Muscle layer of duodenum (tissue), 2 donors: ENCODE results near the gene LGR6.
"Not testable (repeated sequence)": the region's sequence is repeated elsewhere in the genome, so short reads cannot be mapped to it uniquely, and the experiment has no call there.

Experiments
- H3K27ac ChIP-seq: one replicate; pipeline ENCODE4 v1.7.0; 2013; ENCODE audit warnings: mild to moderate bottlenecking, low read length
- H3K27me3 ChIP-seq: one replicate; pipeline ENCODE4 v1.7.0; 2013; ENCODE audit warnings: low read depth, mild to moderate bottlenecking, control low read depth, low read length
- H3K36me3 ChIP-seq, 2 donors: one replicate each; pipeline ENCODE4 v1.7.0; 2013; ENCODE audit warnings: low read length in 2 of 2, control low read depth in 1 of 2, mild to moderate bottlenecking in 1 of 2; ENCODE audit not compliant: insufficient read depth in 2 of 2, control insufficient read depth in 1 of 2
- H3K4me1 ChIP-seq, 2 donors: one replicate each; pipeline ENCODE4 v1.7.0; 2013; ENCODE audit warnings: low read length in 2 of 2, mild to moderate bottlenecking in 2 of 2, control low read depth in 1 of 2, moderate library complexity in 1 of 2; ENCODE audit not compliant: insufficient read depth in 2 of 2, control insufficient read depth in 1 of 2
- H3K4me3 ChIP-seq, 2 donors: one replicate each; pipeline ENCODE4 v1.7.0; 2013; ENCODE audit warnings: low read length in 2 of 2, low read depth in 1 of 2, mild to moderate bottlenecking in 1 of 2
- H3K9me3 ChIP-seq, 2 donors: one replicate each; pipeline ENCODE4 v1.7.0; 2013; ENCODE audit warnings: low read length in 2 of 2, control low read depth in 1 of 2, mild to moderate bottlenecking in 1 of 2; ENCODE audit not compliant: control insufficient read depth in 1 of 2
- donor health status: healthy.

LGR6 gene

DNA sequence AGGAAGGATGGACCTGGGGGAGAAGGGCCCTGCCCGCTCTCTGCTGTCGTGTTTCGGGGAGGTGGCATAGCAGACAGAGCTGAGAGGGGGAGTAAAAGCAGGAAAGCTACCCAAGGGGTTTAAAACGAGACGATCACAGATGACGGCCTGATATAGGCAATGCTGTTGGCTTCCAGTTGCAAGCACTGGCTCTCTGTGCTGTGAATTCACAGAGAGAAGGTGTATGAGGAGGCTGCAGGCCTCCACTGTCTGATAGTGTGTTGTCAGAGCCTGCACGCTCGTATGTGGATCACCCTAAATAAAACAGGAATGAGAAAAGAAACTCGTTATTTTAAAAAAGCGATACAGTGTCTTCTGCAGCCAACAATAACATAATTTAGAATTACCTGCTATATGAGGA is 57.4 kb downstream of the LGR6 start:
- H3K36me3 ChIP-seq, result no peaks in the 10 kb centered on the region
- no peak overlapping the region for H3K27ac ChIP-seq
- no peaks in the 10 kb centered on the region for H3K4me1 ChIP-seq
- no peak overlapping the region for H3K4me3 ChIP-seq
- H3K27me3 ChIP-seq, result no peaks in the 10 kb centered on the region
- no peaks in the 10 kb centered on the region for H3K9me3 ChIP-seq

DNA sequence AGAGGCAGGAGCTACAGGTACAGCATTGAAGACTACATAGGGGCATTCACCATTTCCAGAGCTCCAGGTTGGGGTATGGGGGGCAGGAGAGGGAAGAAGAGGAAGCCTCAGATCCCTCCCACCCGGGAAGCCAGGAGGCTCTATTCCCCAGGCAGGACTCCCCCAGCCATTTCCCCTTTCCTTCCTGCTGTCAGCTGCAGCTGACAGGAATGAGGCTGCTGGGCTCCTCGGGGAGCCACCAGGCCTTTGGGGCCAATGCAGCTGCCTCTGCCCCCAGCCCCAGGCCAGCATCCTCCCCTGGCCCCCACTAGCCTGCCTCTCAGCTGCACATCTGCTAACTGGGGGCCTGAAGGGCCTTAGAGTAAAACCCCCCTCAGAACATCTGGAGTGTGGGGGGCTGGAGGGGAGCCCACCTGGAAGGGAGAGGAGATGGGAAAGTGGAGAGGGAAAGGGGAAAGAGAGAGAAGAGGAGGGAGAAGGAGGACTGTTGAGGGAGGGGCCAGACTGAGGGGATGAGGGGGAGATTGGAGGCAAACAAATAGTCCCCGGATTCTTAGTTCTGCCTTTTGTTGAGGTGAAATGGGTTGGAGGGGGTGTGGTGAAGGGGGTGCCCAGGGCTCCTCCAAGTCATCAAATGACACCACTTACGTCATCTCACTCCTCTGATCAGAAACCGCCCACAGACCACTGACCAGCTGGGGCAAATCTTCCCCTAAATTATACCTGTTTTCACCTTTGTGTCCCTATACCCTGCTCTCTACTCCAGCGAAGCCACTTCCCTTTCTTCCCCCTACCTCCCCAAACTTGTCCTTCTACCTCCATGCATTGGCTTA is 58.0 kb downstream of the LGR6 start:
- Histone ChIP-seq H3K9me3 (no peaks in the 10 kb centered on the region), H3K27me3 (no peaks in the 10 kb centered on the region), H3K36me3 (no peaks in the 10 kb centered on the region), H3K4me3 (no peak overlapping the region), H3K4me1 (no peaks in the 10 kb centered on the region), H3K27ac (no peak overlapping the region)

DNA sequence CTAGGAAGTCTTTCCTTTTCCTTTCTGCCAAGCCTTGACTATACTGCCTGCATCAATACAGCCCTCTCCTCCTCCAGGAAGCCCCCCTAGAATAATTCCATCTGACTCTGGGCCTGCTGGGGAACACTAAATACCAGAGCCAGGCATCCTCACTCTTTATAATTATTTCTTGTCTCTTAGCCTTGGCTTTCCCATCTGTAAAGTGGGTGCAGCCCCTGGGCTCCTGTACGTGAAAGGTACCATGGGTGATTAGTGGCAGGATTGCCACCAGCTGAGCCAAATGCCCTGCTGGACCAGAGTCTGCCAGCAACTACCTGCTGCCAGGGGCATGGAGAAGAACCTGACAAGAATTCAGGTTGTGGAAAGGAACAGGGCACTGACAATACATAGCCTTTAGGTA is 58.7 kb downstream of the LGR6 start:
- no peaks in the 10 kb centered on the region for H3K36me3 ChIP-seq
- H3K9me3 ChIP-seq, result no peaks in the 10 kb centered on the region
- no peak overlapping the region for H3K4me3 ChIP-seq
- H3K27me3 ChIP-seq, result no peaks in the 10 kb centered on the region
- H3K27ac ChIP-seq, result no peak overlapping the region
- H3K4me1 ChIP-seq, result no peaks in the 10 kb centered on the region

DNA sequence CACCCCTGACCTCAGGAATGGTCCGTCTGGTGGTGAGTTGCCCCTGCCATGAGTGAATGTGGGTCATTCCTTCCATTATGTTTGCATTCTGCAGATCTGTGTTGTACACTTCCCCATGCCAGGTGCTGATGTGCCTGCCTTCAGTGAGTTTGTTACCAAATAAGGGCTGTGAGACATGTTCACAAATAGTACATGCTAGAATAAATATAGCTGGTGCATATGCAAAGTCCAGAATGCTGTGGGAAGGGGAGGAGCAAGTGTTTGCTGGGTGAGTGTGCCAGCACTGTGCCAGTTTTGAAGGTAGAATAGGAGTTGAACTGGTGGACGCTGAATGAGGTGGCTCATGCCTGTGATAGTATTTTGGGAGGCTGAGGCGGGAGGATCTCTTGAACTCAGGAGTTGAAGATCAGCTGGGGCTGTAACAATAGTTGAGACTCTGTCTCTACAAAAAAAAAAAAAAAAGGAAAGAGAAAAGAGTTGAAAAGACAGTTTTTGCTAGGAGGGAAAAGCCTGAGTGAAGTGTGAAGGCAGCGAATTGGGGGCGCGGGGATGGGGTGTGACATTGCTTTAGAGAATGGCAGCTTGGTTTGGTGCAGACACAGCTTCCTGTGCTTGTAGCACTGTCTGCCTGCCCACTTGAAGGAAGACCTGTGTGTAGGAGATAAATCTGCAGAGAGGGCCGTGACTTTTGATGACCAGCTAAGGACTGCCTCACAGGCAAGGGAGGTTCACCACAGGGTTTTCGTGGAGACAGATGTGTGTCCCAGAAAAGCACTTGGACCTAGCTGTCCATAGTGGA is 61.1 kb downstream of the LGR6 start:
- no peak overlapping the region for H3K27ac ChIP-seq
- H3K4me3 ChIP-seq, result no peak overlapping the region
- no peaks in the 10 kb centered on the region for H3K36me3 ChIP-seq
- H3K27me3 ChIP-seq, result no peaks in the 10 kb centered on the region
- H3K9me3 ChIP-seq, result no peaks in the 10 kb centered on the region
- no peaks in the 10 kb centered on the region for H3K4me1 ChIP-seq

DNA sequence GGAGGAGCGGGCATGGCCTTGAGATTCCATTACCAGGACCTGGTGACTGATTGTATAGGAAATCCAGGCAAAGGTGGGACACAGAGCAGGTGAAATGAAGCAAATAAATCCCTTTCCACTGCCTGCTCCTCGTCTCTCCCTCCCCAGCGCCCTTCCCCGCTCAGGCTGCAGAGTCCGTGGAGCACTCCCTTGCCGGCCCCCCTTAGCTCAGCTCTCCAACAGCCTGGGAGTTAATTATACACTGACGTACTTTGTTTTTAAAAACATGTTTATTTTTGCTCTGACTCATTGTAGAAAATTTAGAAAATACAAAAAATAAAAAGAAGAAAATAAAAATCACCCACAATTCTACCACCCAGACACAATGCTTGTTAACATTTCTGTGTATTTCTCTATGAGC is 61.7 kb downstream of the LGR6 start:
- Histone ChIP-seq H3K4me3 (no peak overlapping the region), H3K9me3 (no peaks in the 10 kb centered on the region), H3K27ac (no peak overlapping the region), H3K27me3 (no peaks in the 10 kb centered on the region), H3K4me1 (no peaks in the 10 kb centered on the region), H3K36me3 (no peaks in the 10 kb centered on the region)

DNA sequence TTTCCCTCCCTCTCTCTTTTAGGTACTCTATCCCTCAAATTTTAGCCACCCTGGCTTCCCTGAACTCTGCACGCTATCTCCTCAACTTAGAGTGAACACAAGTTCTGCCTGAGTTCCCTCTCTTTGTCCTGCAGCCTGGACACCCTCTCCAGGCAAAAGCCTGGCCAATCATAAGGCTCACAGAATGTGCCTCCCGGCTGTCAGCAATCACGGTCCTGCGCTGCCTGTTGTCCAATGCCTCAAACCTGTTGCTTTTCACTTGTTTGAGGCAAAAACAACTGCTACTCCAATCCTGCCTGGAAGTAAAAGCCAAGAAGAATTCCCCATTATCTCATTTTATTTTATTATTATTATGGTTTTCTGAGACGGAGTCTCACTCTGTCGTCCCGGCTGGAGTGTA is 66.1 kb downstream of the LGR6 start:
- H3K27me3 ChIP-seq, result no peaks in the 10 kb centered on the region
- H3K27ac ChIP-seq, result no peak overlapping the region
- H3K4me1 ChIP-seq, result no peaks in the 10 kb centered on the region
- H3K36me3 ChIP-seq, result no peaks in the 10 kb centered on the region
- H3K4me3 ChIP-seq, result no peak overlapping the region
- H3K9me3 ChIP-seq, result no peaks in the 10 kb centered on the region

DNA sequence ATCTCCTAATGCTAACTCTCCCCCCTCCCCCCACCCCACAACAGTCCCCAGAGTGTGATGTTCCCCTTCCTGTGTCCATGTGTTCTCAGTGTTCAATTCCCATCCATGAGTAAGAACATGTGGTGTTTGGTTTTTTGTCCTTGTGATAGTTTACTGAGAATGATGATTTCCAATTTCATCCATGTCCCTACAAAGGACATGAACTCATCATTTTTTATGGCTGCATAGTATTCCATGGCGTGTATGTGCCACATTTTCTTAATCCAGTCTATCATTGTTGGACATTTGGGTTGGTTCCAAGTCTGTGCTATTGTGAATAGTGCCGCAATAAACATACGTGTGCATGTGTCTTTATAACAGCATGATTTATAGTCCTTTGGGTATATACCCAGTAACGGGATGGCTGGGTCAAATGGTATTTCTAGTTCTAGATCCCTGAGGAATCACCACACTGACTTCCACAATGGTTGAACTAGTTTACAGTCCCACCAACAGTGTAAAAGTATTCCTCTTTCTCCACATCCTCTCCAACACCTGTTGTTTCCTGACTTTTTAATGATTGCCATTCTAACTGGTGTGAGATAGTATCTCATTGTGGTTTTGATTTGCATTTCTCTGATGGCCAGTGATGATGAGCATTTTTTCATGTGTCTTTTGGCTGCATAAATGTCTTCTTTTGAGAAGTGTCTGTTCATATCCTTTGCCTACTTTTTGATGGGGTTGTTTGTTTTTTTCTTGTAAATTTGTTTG is 67.8 kb downstream of the LGR6 start:
- not testable (repeated sequence) for H3K27me3 ChIP-seq, H3K27ac ChIP-seq, H3K36me3 ChIP-seq, H3K4me1 ChIP-seq, H3K9me3 ChIP-seq, H3K4me3 ChIP-seq

DNA sequence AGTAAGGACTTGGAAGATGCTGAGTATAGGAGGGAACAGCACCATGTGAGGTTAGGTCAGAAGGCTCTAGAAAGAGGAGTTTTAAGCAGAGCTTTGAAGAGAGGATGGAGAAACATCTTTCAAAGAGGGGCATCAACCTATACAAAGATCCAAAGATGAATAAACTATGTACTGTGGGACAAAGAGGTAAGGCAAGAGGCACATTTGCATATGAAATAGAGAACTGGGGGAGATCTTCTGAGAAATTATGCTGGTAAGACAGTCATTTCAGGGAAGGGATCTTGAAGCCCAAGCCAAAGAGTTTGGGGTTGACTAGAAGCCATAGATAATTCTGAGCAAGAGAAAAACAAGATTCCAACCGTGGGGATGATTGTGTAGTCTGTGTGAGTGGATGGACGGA is 70.0 kb downstream of the LGR6 start:
- H3K27ac ChIP-seq, result no peak overlapping the region
- H3K27me3 ChIP-seq, result no peaks in the 10 kb centered on the region

DNA sequence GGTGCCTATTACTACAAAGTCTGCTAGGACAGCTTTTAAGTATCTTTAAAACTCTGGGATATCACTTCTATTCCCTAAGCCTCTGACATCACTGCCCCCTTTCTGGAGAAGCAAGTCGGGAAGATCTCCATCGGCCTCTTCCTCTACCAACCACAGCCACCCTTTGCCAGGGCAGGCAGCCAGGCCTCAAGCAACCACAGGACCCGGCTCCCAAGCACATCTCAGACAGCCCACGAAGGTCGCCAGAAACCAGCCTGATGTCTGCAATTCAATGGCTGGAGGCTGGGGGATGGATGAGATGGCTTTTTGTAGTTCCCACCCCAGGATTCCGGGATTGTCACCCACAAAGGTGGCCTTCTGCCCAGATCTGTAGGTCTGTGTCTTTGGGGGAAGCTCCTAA is 70.7 kb downstream of the LGR6 start:
- no peaks in the 10 kb centered on the region for H3K9me3 ChIP-seq
- no peak overlapping the region for H3K4me3 ChIP-seq
- no peaks in the 10 kb centered on the region for H3K27me3 ChIP-seq
- no peak overlapping the region for H3K27ac ChIP-seq
- no peaks in the 10 kb centered on the region for H3K4me1 ChIP-seq
- no peaks in the 10 kb centered on the region for H3K36me3 ChIP-seq

More for the DNA sequence above, 70.0 kb downstream of the LGR6 start:
- H3K36me3 ChIP-seq, result no peaks in the 10 kb centered on the region
- no peaks in the 10 kb centered on the region for H3K4me1 ChIP-seq
- H3K9me3 ChIP-seq, result no peaks in the 10 kb centered on the region
- H3K4me3 ChIP-seq, result no peak overlapping the region

DNA sequence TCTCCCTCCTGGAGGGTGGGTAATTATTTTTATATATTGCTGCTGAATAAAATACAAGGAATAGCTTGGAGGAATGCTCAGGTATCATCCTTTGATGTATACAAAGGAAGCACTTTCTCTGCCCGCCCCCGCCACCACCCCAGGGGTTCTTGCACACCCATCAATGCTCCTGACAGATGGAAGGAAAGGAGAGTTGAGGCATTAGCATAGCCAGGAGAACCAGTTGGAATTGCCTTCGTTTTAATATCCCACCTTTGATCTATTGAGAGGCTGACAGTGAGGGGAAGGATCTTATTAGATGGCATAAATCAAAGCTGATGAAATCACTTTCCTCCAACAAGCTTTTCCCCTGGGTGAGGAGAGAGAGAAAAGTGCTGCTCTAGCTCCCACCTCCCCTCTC is 71.1 kb downstream of the LGR6 start:
- Histone ChIP-seq H3K27me3 (no peaks in the 10 kb centered on the region), H3K27ac (no peak overlapping the region), H3K4me3 (no peak overlapping the region), H3K36me3 (no peaks in the 10 kb centered on the region), H3K4me1 (no peaks in the 10 kb centered on the region), H3K9me3 (no peaks in the 10 kb centered on the region)

DNA sequence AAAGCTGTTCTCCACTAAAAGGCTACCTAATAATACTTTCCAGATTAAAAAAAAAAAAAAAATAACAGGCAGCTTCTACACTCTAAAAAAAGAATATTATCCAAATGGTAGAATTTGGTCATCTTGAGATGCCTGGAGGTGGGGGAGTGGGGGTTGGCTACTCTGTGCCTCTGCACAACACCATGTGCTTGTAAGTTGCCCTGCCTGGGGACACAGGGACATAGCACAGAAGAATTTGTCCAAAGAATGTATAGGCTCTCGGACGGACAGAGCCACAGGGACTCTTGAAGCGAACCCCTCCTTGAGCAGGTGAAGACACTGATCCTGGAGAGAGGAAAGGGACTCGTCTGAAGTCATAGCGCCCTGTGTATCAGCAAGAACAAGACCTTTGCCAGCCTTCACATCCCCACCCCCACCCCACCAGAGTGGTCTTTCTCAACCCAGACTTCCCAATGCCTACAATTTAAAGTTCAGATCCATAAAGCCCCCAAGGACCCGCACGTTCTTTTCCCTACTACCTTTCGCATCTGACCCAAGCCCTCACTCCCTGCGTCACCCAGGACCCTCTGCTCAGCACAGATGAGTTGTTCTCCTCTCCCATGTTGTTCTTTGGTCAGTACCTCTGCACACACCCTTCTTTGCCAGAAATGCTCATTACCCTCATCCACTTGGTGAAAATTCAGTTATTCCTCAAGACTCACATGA is 72.6 kb downstream of the LGR6 start:
- H3K4me3 ChIP-seq, result no peak overlapping the region
- H3K9me3 ChIP-seq, result no peaks in the 10 kb centered on the region
- no peaks in the 10 kb centered on the region for H3K36me3 ChIP-seq
- no peaks in the 10 kb centered on the region for H3K27me3 ChIP-seq
- no peak overlapping the region for H3K27ac ChIP-seq
- H3K4me1 ChIP-seq, result no peaks in the 10 kb centered on the region
